Loucy (cell line): ENCODE measurements around the gene BUB1B.

Source experiments
- H2AFZ ChIP-seq: fragments of 200-600 bp; sonication (generic); 2 replicates; pipeline ENCODE4 v1.6.0; 2016; ENCODE audit warnings: antibody characterized with exemption, mild to moderate bottlenecking, low read length, moderate library complexity
- H3F3A ChIP-seq: fragments of 200-600 bp; 2 replicates; pipeline ENCODE4 v1.6.0; 2016; ENCODE audit warnings: antibody characterized with exemption, low read depth, mild to moderate bottlenecking
- H3K27me3 ChIP-seq: fragments of 200-600 bp; sonication (generic); 2 replicates; pipeline ENCODE4 v1.6.1; 2014; ENCODE audit warnings: low read length, mild to moderate bottlenecking; ENCODE audit not compliant: insufficient read depth, poor library complexity, severe bottlenecking
- H3K36me3 ChIP-seq: fragments of 200-600 bp; sonication (generic); 2 replicates; pipeline ENCODE4 v1.6.1; 2016; ENCODE audit warnings: low read length; ENCODE audit not compliant: insufficient read depth
- H3K4me1 ChIP-seq: fragments of 200-600 bp; sonication (generic); 2 replicates; pipeline ENCODE4 v1.5.1; 2014; ENCODE audit warnings: low read length, mild to moderate bottlenecking; ENCODE audit not compliant: insufficient read depth, poor library complexity, severe bottlenecking
- H3K4me2 ChIP-seq: fragments of 200-600 bp; sonication (generic); 2 replicates; pipeline ENCODE4 v1.6.0; 2014; ENCODE audit warnings: antibody characterized with exemption, low read length, low read depth, mild to moderate bottlenecking; ENCODE audit not compliant: poor library complexity, severe bottlenecking
- H3K4me3 ChIP-seq: fragments of 200-600 bp; sonication (generic); 2 replicates; pipeline ENCODE4 v1.5.1; 2014; ENCODE audit warnings: low read length, mild to moderate bottlenecking, mixed read lengths; ENCODE audit not compliant: poor library complexity, severe bottlenecking
- H3K79me2 ChIP-seq: fragments of 200-600 bp; sonication (generic); 2 replicates; pipeline ENCODE4 v1.6.1; 2014; ENCODE audit warnings: low read length; ENCODE audit not compliant: insufficient read depth
- H3K9ac ChIP-seq: fragments of 200-600 bp; sonication (generic); 2 replicates; pipeline ENCODE4 v1.6.0; 2014; ENCODE audit warnings: mild to moderate bottlenecking, low read depth, low read length, moderate library complexity; ENCODE audit not compliant: poor library complexity, severe bottlenecking
- H3K9me2 ChIP-seq: fragments of 200-600 bp; sonication (generic); replicated peaks from 2 replicates; pipeline ENCODE4 v1.6.1; 2016; ENCODE audit warnings: low read depth, low read length, mixed read lengths
- H3K9me3 ChIP-seq: fragments of 200-600 bp; sonication (generic); 2 replicates; pipeline ENCODE4 v1.6.1; 2014; ENCODE audit warnings: mild to moderate bottlenecking, antibody characterized with exemption, low read length, low read depth; ENCODE audit not compliant: insufficient read depth
- H4K20me1 ChIP-seq: fragments of 200-600 bp; sonication (generic); 2 replicates; pipeline ENCODE4 v1.6.0; 2014; ENCODE audit warnings: antibody characterized with exemption, low read length, mild to moderate bottlenecking; ENCODE audit not compliant: insufficient read depth, poor library complexity, severe bottlenecking
- EZH2phosphoT487 ChIP-seq: fragments of 200-600 bp; IDR thresholded peaks from 2 replicates; pipeline ENCODE4 v1.6.1; 2018; ENCODE audit warnings: antibody characterized with exemption, mild to moderate bottlenecking, moderate library complexity, borderline replicate concordance
- TF ChIP-seq, protein P1 (sequence below): fragments of 200-600 bp; sonication (generic); conservative IDR thresholded peaks from 2 replicates; pipeline ENCODE4 v1.5.1; 2014; ENCODE audit warnings: mild to moderate bottlenecking, antibody characterized with exemption, low read length

Gene BUB1B

DNA sequence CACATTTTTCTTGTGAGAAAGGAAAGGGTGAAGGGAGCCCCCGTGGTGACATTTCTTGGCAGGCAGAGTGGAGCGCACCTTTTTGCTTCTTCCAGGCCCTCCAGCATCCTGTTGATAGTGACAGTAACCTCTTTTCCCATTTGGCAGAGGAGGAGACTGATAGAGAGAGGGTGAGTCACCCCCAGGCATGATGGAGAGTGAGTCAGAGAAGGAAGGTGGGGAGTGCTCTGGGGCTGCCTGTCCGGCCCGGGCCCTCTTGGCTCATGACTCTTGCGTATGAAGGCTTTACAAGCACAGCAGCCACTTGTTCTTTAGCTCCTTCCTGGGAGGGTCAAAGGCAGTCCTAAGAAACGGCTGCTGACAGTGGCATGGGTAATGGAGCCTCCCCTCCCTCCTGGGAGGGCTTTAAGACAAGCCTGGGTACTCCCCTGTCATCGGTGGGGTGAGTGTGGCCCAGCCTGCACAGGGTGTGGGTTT, 106.0 kb downstream of the BUB1B start:
- H3K4me1 ChIP-seq, result no peaks in the 10 kb centered on the region
- H3K4me2 ChIP-seq, result no peak overlapping the region
- no peaks in the 10 kb centered on the region for H3K9me3 ChIP-seq
- no peaks in the 10 kb centered on the region for H3K36me3 ChIP-seq
- no peaks in the 10 kb centered on the region for H3F3A ChIP-seq
- no peaks in the 10 kb centered on the region for H3K79me2 ChIP-seq
- no peaks in the 10 kb centered on the region for H3K27me3 ChIP-seq
- H4K20me1 ChIP-seq, result no peaks in the 10 kb centered on the region
- no peak overlapping the region for H2AFZ ChIP-seq
- H3K4me3 ChIP-seq, result no peak overlapping the region
- TF ChIP-seq EZH2phosphoT487, result no peak
- TF ChIP-seq, protein P1, sequence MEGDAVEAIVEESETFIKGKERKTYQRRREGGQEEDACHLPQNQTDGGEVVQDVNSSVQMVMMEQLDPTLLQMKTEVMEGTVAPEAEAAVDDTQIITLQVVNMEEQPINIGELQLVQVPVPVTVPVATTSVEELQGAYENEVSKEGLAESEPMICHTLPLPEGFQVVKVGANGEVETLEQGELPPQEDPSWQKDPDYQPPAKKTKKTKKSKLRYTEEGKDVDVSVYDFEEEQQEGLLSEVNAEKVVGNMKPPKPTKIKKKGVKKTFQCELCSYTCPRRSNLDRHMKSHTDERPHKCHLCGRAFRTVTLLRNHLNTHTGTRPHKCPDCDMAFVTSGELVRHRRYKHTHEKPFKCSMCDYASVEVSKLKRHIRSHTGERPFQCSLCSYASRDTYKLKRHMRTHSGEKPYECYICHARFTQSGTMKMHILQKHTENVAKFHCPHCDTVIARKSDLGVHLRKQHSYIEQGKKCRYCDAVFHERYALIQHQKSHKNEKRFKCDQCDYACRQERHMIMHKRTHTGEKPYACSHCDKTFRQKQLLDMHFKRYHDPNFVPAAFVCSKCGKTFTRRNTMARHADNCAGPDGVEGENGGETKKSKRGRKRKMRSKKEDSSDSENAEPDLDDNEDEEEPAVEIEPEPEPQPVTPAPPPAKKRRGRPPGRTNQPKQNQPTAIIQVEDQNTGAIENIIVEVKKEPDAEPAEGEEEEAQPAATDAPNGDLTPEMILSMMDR, result no peak
- H3K9ac ChIP-seq, result no peak overlapping the region
- H3K9me2 ChIP-seq, result no peaks in the 10 kb centered on the region

DNA sequence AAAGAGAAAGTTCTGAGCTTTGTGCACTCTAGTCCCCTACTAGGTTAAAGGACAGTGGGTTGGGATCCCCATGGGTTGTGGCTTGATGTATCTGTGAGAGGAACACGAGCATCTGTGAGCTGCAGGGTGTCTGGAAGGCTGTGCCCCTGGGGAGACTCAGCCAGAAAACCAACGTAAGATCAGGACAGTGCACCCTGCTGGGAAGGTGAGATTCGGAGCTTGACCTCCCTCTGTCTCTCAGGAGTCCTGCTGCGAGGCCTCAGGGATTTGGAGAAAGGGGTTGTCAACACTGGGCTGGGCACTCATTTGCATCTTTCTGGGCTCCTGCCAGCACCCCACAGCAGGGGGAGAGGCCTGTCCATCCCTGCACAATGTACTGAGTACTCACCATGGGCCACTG, 106.8 kb downstream of the BUB1B start:
- Histone ChIP-seq H3K9me2 (no peaks in the 10 kb centered on the region), H3K36me3 (no peaks in the 10 kb centered on the region), H3K27me3 (no peaks in the 10 kb centered on the region), H4K20me1 (no peaks in the 10 kb centered on the region), H3K9me3 (no peaks in the 10 kb centered on the region), H3F3A (no peaks in the 10 kb centered on the region), H3K4me3 (no peak overlapping the region), H3K79me2 (no peaks in the 10 kb centered on the region), H3K4me2 (no peak overlapping the region), H3K4me1 (no peaks in the 10 kb centered on the region), H3K9ac (no peak overlapping the region), H2AFZ (no peak overlapping the region)
- TF ChIP-seq, protein P1, result no peak
- TF ChIP-seq EZH2phosphoT487, result no peak

DNA sequence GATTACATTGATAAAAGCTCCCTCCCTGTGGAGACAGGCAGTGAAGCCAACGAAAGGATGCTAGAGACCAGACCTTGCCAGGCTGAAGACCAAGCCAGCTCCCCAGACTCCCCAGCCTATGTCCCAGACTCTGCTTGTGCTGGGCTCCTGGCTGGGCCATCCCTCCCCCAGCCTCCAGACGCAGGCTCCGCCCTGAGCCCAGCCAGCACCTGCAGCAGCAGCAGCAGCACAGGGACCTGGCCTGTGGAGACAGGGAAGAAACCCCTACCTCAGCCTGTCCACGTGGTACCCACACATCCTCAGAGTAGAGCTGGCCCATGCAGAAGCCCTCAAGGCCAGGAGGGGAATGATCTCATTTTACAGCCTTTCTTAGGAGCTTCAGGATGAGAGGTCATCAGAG, 108.7 kb downstream of the BUB1B start:
- Histone ChIP-seq H3K9me2 (no peaks in the 10 kb centered on the region), H3K4me1 (no peaks in the 10 kb centered on the region), H2AFZ (no peak overlapping the region), H3K79me2 (no peaks in the 10 kb centered on the region), H3K36me3 (no peaks in the 10 kb centered on the region), H3K9ac (no peak overlapping the region), H3F3A (no peaks in the 10 kb centered on the region), H3K4me2 (no peak overlapping the region), H4K20me1 (no peaks in the 10 kb centered on the region), H3K27me3 (no peaks in the 10 kb centered on the region), H3K9me3 (no peaks in the 10 kb centered on the region), H3K4me3 (no peak overlapping the region)
- TF ChIP-seq, protein P1, result no peak
- TF ChIP-seq EZH2phosphoT487, result no peak
